A549 (cell line): Measurements from ENCODE around the gene ZNF853. TPM values are rescaled to one million over a fixed set of nuclear protein-coding genes. Genes with fewer than 3 reads are reported as not detected.

ENCODE experiments used
- ATAC-seq, 2 experiments: fragments of 200-7000 bp in 1 of 2; fragments of >200 bp in 1 of 2; cut with Nextera tagmentation in 1 of 2; cut with Tn5 transposase in 1 of 2; 3 replicates each; pipeline versions ENCODE4 v1.8.0 to v1.9.1; 2018 to 2020; ENCODE audit warnings: mild to moderate bottlenecking in 1 of 2, moderate library complexity in 1 of 2
- CTCF ChIA-PET: fragments of 300-600 bp; sonication (Branson Sonifier 250); formaldehyde crosslinking; extraction: SDS; loops from one replicate; lab custom pipeline; 2021; ENCODE audit warnings: antibody characterized with exemption, inconsistent platforms; lab: Yijun Ruan, JAX
- POLR2A ChIA-PET: fragments of 350-600 bp; formaldehyde crosslinking; extraction: SDS; loops from one replicate; lab custom pipeline; 2021; ENCODE audit warnings: antibody characterized with exemption, inconsistent platforms; lab: Yijun Ruan, JAX
- DNase-seq, 2 experiments: peaks; one replicate each; pipeline versions ENCODE4 v3.0.0 to v3.0.0-alpha.2; 2011 to 2016; ENCODE audit warnings: low read depth in 1 of 2, low spot score in 1 of 2
- FAIRE-seq: peaks from 2 replicates; lab custom pipeline; 2011; peaks lifted over from hg19 to GRCh38; lab: Jason Lieb, UNC
- H3K27ac ChIP-seq, 2 experiments: fragments of >200 bp; sonication (Bioruptor Twin); formaldehyde crosslinking; 3 replicates each; pipeline ENCODE4 v1.5.1; 2016 to 2017
- H3K4me1 ChIP-seq: fragments of >200 bp; sonication (Bioruptor Twin); formaldehyde crosslinking; 3 replicates; pipeline ENCODE4 v1.6.1; 2016
- H3K4me2 ChIP-seq: fragments of >200 bp; sonication (Bioruptor Twin); formaldehyde crosslinking; 3 replicates; pipeline ENCODE4 v1.6.1; 2016
- H3K4me3 ChIP-seq: fragments of >200 bp; sonication (Bioruptor Twin); formaldehyde crosslinking; 3 replicates; pipeline ENCODE4 v1.5.1; 2016
- H3K9me3 ChIP-seq: fragments of >200 bp; sonication (Bioruptor Twin); formaldehyde crosslinking; 3 replicates; pipeline ENCODE4 v1.6.1; 2016
- ATOH8 ChIP-seq: fragments of 250-450 bp; sonication (Bioruptor Pico); IDR thresholded peaks from 2 replicates; pipeline ENCODE4 v1.5.0; 2020; ENCODE audit warnings: low read depth, mild to moderate bottlenecking, moderate library complexity
- CBX8 ChIP-seq: fragments of 200-600 bp; sonication (generic); IDR thresholded peaks from 2 replicates; pipeline ENCODE4 v1.6.1; 2016
- CEBPB ChIP-seq, 2 experiments: fragments of >200 bp in 1 of 2; sonication (Bioruptor Twin) in 1 of 2; formaldehyde crosslinking in 1 of 2; IDR thresholded peaks; 2 replicates each; pipeline ENCODE4 v1.6.1; 2012 to 2016
- CHD2 ChIP-seq: fragments of 150-350 bp; IDR thresholded peaks from 2 replicates; pipeline ENCODE4 v1.6.1; 2014; ENCODE audit warnings: low read length; ENCODE audit not compliant: partially characterized antibody
- CHD4 ChIP-seq: fragments of 200-600 bp; sonication (generic); IDR thresholded peaks from 2 replicates; pipeline ENCODE4 v1.6.1; 2016; ENCODE audit warnings: antibody characterized with exemption, mild to moderate bottlenecking, borderline replicate concordance
- E2F6 ChIP-seq: IDR thresholded peaks from 2 replicates; pipeline ENCODE4 v1.6.1; 2012; ENCODE audit warnings: low read depth, borderline replicate concordance
- FOSB ChIP-seq: fragments of 250-450 bp; sonication (Bioruptor Pico); IDR thresholded peaks from 2 replicates; pipeline ENCODE4 v1.5.0; 2020; ENCODE audit warnings: mild to moderate bottlenecking, moderate library complexity
- FOSL2 ChIP-seq, 2 experiments: fragments of 450-650 bp in 1 of 2; fragments of >200 bp in 1 of 2; sonication (Bioruptor Twin) in 1 of 2; formaldehyde crosslinking; IDR thresholded peaks; 2 replicates each; pipeline versions ENCODE4 v1.5.0 to v1.6.1; 2016 to 2020; ENCODE audit warnings: mild to moderate bottlenecking in 1 of 2, moderate library complexity in 1 of 2
- FOXS1 ChIP-seq: fragments of 250-450 bp; sonication (Bioruptor Pico); IDR thresholded peaks from 2 replicates; pipeline ENCODE4 v1.5.0; 2020; ENCODE audit warnings: mild to moderate bottlenecking, moderate library complexity
- GATA3 ChIP-seq: IDR thresholded peaks from 2 replicates; pipeline ENCODE4 v1.6.1; 2012; ENCODE audit warnings: borderline replicate concordance
- HEYL ChIP-seq: fragments of 250-450 bp; sonication (Bioruptor Pico); IDR thresholded peaks from 2 replicates; pipeline ENCODE4 v1.8.0; 2021; ENCODE audit warnings: mild to moderate bottlenecking, moderate library complexity
- KDM5A ChIP-seq: fragments of 200-600 bp; sonication (generic); IDR thresholded peaks from 2 replicates; pipeline ENCODE4 v1.6.1; 2016; ENCODE audit warnings: antibody characterized with exemption, mild to moderate bottlenecking
- MAFK ChIP-seq: fragments of 450-650 bp; IDR thresholded peaks from 2 replicates; pipeline ENCODE4 v1.6.1; 2014; ENCODE audit not compliant: partially characterized antibody
- MAX ChIP-seq: IDR thresholded peaks from 2 replicates; pipeline ENCODE4 v1.6.1; 2012
- MYC ChIP-seq: IDR thresholded peaks from 2 replicates; pipeline ENCODE4 v1.6.1; 2012; ENCODE audit warnings: mild to moderate bottlenecking, inconsistent platforms, low read length, improper control_type of control experiment, borderline replicate concordance
- NFE2L2 ChIP-seq: fragments of 150-350 bp; conservative IDR thresholded peaks from 2 replicates; pipeline ENCODE4 v1.6.1; 2014; ENCODE audit warnings: low read length
- NR3C1 ChIP-seq: fragments of >200 bp; sonication (Bioruptor Twin); formaldehyde crosslinking; IDR thresholded peaks from 3 replicates; pipeline ENCODE4 v1.6.1; 2017
- POLR2A ChIP-seq: IDR thresholded peaks from 2 replicates; pipeline ENCODE4 v1.6.1; 2012; ENCODE audit warnings: mild to moderate bottlenecking, low read length
- POLR2AphosphoS2 ChIP-seq: conservative IDR thresholded peaks from 2 replicates; pipeline ENCODE4 v1.6.1; 2012; ENCODE audit warnings: low read length, improper control_type of control experiment, inconsistent platforms
- RCOR1 ChIP-seq: fragments of 150-350 bp; IDR thresholded peaks from 2 replicates; pipeline ENCODE4 v1.6.1; 2014; ENCODE audit warnings: antibody characterized with exemption, low read length, low read depth
- RFX5 ChIP-seq: fragments of 450-650 bp; IDR thresholded peaks from 2 replicates; pipeline ENCODE4 v1.7.1; 2014; ENCODE audit warnings: antibody characterized with exemption, mild to moderate bottlenecking, moderate library complexity
- RNF2 ChIP-seq: fragments of 200-600 bp; sonication (generic); IDR thresholded peaks from 2 replicates; pipeline ENCODE4 v1.6.1; 2016; ENCODE audit warnings: low read depth, mild to moderate bottlenecking, antibody characterized with exemption, moderate library complexity, borderline replicate concordance
- WGBS: methylation state at CpG from one replicate; pipeline ENCODE4 v1.1.6; 2017; ENCODE audit errors: missing lambda C conversion rate; 5-methylcytosine and 5-hydroxymethylcytosine counted together
- polyA plus RNA-seq, 4 experiments: library from polyadenylated mRNA; depleted of rRNA in 3 of 4; stranded (reverse); fragments of >200 nt; fragmentation: RNase III in 1 of 4; extraction: RNeasy Plus Mini Kit Qiagen cat#74134 plus additional on column Dnase treatment in 1 of 4; gene quantifications; 2 replicates in 3 of 4; 3 replicates in 1 of 4; pipeline ENCODE4 v1.2.3, GENCODE V29; 2011 to 2017
- TF ChIP-seq, protein P1 (sequence below): fragments of >200 bp; sonication (Bioruptor Twin); formaldehyde crosslinking; IDR thresholded peaks from 2 replicates; pipeline ENCODE4 v1.6.1; 2016

Gene ZNF853
- polyA plus RNA-seq, 2 of the 4 experiments (the other 2 are of a cell fraction): 1.8 to 2.2 TPM

- H3K4me2 ChIP-seq: no peak overlapping the region
- no peak for TF ChIP-seq FOSL2 (IDR thresholded peaks at IDR 0.05)
- TF ChIP-seq FOSL2 (CRISPR knock-in tag; IDR thresholded peaks at IDR 0.05): no peak
- no peak for TF ChIP-seq E2F6
- TF ChIP-seq HEYL (CRISPR knock-in tag): no peak
- TF ChIP-seq NFE2L2: no peak
- TF ChIP-seq POLR2A: no peak
- TF ChIP-seq CEBPB (IDR thresholded peaks at IDR 0.05): no peak
- no peak for TF ChIP-seq ATOH8
- no peak for TF ChIP-seq POLR2AphosphoS2
- TF ChIP-seq FOSB (CRISPR knock-in tag): no peak
- TF ChIP-seq MAFK: no peak
- no peak for TF ChIP-seq RNF2
- no peak for TF ChIP-seq GATA3
- FAIRE-seq (no peak), DNase-seq (no peak), ATAC-seq (no peak)
- ChIA-PET CTCF (no interaction called here), POLR2A (no interaction called here)
- no peak overlapping the region for H3K4me3 ChIP-seq
- H3K4me1 ChIP-seq: no peaks in the 10 kb centered on the region
- H3K27ac ChIP-seq: no peak overlapping the region
- H3K9me3 ChIP-seq: no peaks in the 10 kb centered on the region
- 91% methylated on average over 4 of the region's 4 CpGs for WGBS
Measured at GRCh38 chr7:6618621-6619020, 3.2 kb downstream of the ZNF853 start.

- Histone ChIP-seq H3K4me1 (no peaks in the 10 kb centered on the region), H3K4me2 (no peak overlapping the region), H3K27ac (no peak overlapping the region), H3K9me3 (no peaks in the 10 kb centered on the region), H3K4me3 (no peak overlapping the region)
- ChIA-PET CTCF (interaction anchor here (1.5 kb wide), 1 partner anchor 13 kb away, joined by 4 read pairs; no protein-coding TSS in a partner anchor), POLR2A (no interaction called here)
- TF ChIP-seq POLR2A: no peak
- no peak for TF ChIP-seq CHD2
- TF ChIP-seq FOXS1 (CRISPR knock-in tag): no peak
- no peak for TF ChIP-seq NR3C1
- TF ChIP-seq, protein P1, sequence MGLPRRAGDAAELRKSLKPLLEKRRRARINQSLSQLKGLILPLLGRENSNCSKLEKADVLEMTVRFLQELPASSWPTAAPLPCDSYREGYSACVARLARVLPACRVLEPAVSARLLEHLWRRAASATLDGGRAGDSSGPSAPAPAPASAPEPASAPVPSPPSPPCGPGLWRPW: no peak
- no peak for TF ChIP-seq FOSB (CRISPR knock-in tag)
- no peak for TF ChIP-seq CBX8
- TF ChIP-seq CHD4: no peak
- no peak for ATAC-seq
- WGBS: 56% methylated on average over 3 of the region's 3 CpGs
- no peak for FAIRE-seq
- no peak for DNase-seq
Measured at GRCh38 chr7:6619961-6620360, 4.6 kb downstream of the ZNF853 start.

- DNase-seq (no peak), ATAC-seq (no peak), FAIRE-seq (no peak)
- no peak overlapping the region for H3K27ac ChIP-seq
- no peaks in the 10 kb centered on the region for H3K9me3 ChIP-seq
- no peak overlapping the region for H3K4me2 ChIP-seq
- H3K4me1 ChIP-seq: no peaks in the 10 kb centered on the region
- H3K4me3 ChIP-seq: no peak overlapping the region
- ChIA-PET CTCF (interaction anchor here (1.5 kb wide), 1 partner anchor 12 kb away, joined by 4 read pairs; no protein-coding TSS in a partner anchor), POLR2A (no interaction called here)
- TF ChIP-seq RCOR1 (no peak), KDM5A (no peak), MAFK (no peak), MYC (no peak), NFE2L2 (no peak), MAX (no peak), RFX5 (no peak)
- 82% methylated on average over 20 of the region's 20 CpGs for WGBS
Measured at GRCh38 chr7:6621195-6622133, 6.1 kb downstream of the ZNF853 start.
